Stimulated activated CD4-positive, alpha-beta T cell treated with anti-CD3 and anti-CD28 coated beads, Interleukin-2, amount 100 ng/mL, for 4 hours (primary cell): ENCODE results near the gene DGKG.

Experiments
- DNase-seq: peaks from one replicate; pipeline ENCODE4 v3.0.0-alpha.2; 2020; ENCODE audit warnings: low read depth

DGKG gene

DNA sequence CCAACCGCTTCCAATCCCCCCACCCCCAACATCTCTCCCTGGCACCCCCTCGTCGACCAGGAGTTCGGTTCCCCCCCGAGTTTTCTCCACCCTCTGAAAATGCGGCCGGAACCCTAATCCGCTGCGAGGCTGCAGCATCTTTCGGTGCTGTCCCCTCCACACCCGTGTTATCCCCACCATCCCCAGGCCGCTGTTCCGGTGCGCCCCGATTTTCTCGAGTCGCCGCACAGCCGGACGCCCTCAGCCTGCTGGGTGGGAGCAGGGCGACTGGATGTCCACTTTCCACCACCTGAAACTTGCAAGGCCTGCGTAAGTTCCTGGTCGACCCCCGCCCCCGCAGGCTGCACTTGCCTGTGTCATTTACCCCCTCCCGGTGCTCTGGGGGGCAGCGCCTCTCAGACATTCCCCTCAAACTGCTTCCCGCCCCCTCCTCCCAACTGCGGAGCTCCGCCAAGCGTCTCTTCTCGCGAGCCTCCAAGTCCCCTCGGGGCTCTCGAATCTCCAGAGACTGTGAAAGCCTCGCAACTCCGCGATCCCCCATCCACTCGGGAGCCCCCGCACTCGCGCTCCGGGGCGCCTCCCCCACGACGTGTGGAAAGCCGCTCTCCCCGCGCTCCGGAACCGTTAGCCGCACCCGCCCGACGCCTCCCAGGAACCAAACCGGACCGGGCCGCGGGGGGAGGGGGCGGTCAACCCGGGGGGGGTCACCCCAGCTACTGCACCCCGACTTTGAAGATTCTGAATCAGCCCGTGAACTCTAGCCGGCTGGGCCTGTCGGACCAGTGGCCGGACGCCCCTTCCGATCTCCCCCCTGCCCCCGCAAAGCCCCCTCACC lies 253.7 kb downstream of the DGKG start:
- no peak for DNase-seq

DNA sequence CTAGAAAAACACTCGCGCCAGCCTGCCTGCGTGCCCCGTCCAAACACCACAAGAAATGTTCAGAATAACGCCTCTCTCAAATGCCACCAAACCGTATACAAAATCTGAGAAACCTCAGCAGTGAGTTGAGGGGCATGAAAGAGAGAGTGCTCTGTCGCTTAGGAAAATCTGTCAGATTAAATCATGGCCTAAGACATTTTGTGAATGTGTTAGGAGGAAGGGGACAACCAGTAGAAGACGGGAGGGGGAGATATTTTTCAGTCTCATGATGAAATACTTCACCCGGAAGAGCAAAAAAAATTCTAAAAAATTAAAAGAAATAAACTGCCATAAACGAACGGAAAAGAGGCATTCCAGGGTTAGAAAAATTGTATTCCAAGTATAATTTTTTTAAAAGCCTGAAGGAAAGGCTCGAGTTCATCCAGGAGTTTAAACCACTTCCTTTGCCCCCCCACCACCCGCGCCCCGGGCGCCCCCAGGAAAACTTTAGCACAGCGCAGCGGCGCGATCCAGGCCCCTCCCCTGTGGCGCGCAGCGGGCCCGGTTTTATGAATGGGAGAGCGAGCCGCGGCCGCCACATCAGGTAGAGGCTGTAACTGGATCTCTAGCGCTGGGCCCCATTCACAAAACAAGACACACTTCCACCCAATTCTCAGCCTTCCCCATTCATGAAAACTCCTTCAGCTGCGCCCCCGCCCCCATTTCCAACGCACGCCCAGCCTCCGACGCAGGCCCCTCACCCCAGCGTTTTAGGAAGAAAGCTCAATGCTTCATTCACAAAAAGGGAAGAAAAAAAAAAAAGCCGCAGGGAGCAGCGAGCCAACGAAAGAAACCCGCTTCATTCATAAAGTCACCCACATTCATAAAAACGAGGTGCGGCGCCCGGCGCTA lies 254.6 kb downstream of the DGKG start:
- DNase-seq = no peak

DNA sequence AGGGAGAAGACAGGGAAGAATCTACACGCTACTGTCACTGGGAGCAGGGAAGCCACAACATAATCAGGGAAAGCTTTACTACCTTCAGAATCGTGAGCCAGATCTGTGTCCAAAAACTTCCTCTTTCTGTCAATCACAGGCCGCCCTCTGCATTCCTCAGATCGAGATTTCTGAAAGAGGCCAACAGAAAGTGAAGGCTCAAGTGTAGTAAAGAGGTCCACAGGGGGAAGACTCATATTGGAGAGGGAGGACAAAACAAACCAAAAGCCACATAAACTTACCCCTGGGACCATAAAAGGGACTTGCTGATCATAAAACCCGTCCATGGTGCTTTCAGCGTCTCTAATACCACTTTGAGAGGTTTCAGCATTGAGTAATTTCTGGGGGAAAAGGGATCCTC lies 256.5 kb downstream of the DGKG start:
- no peak for DNase-seq

DNA sequence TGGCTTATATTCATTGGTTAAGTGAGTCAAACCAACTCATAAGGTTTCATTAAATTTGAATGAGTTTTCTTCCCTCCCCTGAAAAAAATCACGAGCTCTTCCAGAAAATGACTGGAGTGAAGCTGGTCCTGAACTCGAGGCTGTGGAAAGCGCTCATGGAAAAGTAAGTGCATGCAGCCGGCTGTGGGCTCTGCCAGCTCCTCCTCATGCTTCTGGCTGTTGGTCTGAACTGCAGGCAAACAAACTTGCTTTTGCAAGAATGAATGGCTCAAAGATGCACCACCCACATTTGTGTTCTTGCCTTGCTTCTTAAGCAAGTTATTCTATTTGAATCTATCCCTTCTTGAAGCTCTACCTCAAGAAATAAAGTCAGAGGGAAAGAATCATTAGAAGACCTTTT lies 259.3 kb downstream of the DGKG start:
- no peak for DNase-seq

DNA sequence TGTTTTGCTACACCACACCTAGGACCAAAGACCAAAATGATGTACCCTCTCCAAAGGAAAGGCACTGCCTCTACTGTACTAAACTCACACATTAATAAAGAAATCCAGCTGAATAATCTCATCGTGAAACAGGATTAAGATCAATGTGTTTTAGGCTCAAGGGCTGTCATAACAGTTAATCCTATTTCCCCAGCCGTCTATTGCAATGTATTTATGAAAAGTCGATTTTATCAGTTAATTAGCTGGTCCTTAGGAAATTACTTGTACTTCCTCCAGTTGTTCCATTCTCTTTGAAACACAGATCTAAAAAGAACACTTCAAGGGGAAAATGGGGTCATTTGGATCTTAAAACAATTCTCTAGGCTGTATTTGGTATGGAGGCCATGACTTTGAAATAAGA lies 261.6 kb downstream of the DGKG start:
- DNase-seq = no peak

DNA sequence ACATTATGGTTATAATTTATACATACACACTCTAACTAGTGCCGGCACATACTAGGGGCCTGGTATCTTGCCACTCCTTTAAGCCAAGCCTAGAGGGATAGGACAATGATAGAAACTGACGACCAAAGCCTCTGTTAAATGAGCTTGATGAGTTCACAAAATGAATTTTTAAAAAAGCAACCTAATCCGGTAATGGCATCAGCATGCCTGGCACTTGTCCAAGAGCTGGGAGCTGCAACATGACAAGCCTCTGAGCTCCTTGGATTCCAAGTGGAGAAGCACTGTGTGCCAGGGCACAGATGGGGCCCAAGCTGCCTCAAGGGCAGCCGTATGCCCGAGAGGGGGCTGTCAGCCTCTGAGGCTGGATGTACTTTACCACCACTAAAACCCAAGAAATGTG lies 262.9 kb downstream of the DGKG start:
- DNase-seq = no peak

DNA sequence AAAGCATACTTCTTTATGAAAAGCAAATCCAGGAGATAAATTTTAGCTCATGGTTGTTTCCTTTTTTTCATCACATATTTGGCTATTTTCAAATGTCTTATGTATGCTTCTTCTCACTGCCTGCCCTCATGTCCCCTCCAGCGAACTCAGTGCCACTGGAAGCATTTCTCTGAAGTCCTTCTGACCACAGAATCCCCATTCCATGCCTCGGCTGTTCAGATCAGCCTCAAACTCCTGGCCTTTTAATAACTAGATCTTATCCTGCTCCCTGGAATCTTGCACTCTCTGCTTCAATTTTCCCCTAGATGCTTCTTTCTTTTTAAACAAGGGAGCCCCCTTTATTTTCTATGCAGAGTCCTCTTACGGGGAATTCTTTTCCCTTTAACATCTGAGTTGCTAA lies 263.3 kb downstream of the DGKG start:
- DNase-seq = no peak

DNA sequence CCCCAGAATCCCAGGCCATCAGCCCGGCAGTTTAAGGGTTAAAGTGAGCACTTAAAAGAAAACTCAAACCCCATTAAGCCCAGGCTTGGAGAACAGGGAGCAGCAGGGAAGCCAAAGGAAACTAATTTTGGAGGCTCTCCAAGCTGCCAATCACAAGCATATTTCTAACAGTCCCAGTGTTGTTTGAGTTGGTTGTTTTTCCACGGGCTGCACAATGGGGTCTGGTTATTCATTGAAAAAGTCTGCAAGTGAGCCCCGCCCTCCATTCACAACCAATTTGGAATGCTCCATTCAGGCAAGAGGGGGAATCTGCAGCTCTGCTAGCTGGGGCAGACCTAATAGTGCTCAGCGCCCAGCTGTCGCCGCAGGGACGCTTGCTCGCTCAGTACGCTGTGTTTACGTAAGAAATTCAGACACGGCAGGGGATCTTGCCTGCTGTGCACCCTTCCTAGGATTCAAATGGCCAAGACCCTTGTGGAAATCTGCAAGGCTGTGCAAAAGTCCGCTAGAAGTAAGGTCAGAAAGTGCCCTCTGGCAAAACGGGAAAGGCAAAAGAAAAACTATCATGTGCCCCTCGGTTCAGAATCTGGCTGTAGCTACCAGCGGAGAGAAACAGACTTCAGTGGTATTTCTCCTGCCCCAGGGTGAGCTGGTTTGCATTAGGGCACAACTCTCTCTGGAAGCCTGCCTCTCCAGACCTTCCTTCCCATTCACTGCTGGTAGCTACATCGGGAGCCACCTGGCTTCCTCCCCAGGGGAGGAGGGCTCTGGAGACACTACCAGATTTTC lies 264.2 kb downstream of the DGKG start:
- DNase-seq = no peak

DNA sequence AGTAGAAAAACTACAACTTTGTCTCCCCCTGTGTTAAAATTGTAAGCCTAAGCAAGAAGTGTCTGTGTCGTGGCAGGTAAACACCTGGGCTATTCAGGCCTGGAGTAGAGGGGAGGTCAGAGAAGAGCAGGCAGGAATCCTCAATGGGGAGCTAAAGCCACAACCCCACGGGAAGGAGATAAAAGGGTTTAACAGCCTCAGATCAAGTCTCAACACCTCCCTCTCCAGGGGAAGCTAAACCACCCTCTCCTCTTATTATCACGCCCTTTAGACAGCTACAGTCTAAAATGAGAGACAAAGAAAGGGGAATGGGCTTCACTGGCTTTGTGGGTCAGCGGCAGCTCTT lies 264.7 kb downstream of the DGKG start:
- no peak for DNase-seq
